Activated naive CD8-positive, alpha-beta T cell treated with anti-CD3 and anti-CD28 coated beads, Interleukin-2, amount 50 U/mL, for 16 hours (primary cell): ENCODE measurements around the gene GRIN2A.

Experiments
- DNase-seq: peaks from one replicate; pipeline ENCODE4 v3.0.0-alpha.2; 2020; ENCODE audit warnings: low read depth, low spot score

The GRIN2A gene

DNA sequence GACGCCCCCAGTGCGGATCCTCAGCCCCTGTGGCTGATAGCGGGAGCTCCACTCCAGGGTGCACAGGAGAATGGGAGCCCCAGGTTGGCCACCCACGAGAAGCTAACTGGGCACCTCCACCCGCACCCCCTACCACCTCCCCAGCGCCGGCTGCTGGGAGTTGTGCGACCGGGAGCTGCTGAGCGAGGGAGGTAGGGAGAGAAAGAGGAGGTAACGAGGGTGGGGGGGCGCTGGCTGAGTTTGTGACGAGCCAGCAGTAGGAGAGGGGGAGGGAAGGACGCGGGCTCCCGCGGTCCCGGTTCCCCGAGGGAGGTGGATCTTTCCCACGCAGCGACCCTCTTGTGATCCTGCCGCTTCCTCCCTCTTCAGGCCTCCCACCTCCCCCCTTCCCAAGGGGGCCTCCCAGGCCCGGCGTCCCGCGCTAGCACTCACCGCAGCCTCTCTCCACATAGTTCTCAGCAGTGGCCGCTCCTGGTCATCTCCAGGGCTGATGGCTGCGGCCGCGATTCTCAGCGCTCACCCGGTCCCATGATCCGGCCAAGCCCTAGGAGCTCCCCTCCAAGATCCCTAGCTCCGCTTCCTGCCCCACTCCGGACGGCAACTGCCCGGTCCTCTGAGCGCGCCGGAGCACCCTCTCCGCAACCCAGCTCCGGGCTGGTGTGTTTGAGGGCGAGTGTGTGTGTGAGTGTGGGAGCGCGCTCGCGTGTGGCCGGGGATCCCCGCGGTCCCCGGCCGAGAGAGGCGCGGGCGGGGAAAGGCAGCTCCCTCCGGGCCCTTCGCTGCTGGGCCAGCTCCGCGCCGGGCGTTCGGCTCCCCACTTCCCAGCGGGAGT lies at the start of gene GRIN2A:
Gene GRIN2A (minus strand): TSS at position 207 of the 832 bp plus-strand sequence. CDS start 2,017 bp downstream, outside the sequence.
- DNase-seq = no peak

DNA sequence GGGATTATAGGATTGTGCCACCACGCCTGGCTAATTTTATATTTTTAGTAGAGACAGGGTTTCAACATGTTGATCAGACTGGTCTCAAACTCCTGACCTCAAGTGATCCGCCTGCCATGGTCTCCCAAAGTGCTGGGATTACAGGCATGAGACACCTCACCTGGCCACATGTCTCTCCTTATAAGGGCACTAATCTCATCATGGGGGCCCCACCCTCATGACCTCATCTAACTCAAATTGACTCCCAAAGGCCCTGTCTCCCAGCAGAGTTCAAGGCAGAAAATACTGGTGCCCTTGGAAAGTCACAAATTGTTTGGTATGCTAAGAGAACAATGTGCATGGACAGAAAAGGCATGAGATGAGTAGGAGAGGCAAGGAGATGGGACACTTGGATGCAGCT lies 49.3 kb upstream of the GRIN2A start:
- DNase-seq = no peak

DNA sequence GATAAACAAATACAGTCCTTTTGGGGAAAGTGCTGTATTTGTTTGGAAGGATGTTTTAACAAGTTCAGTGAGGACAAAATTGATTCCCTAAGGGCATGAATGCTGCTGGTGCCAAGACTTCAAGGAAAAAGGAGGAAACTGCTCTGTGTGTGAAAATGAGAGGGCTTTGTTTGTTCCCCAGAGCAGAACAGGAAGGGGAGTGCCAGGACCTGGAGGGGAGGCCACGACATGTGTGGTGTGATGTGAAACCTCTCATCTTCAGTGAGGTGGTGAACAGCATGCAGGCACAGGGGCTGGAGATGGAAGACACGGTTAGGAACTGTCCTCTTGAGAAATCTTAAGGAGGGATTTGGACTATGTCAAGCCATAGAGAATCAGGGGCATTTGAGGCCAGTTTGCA lies 46.6 kb upstream of the GRIN2A start:
- DNase-seq = no peak

- no peak for DNase-seq
Observed at GRCh38 chr16:10226987-10227306, 44.7 kb upstream of the GRIN2A start.

DNA sequence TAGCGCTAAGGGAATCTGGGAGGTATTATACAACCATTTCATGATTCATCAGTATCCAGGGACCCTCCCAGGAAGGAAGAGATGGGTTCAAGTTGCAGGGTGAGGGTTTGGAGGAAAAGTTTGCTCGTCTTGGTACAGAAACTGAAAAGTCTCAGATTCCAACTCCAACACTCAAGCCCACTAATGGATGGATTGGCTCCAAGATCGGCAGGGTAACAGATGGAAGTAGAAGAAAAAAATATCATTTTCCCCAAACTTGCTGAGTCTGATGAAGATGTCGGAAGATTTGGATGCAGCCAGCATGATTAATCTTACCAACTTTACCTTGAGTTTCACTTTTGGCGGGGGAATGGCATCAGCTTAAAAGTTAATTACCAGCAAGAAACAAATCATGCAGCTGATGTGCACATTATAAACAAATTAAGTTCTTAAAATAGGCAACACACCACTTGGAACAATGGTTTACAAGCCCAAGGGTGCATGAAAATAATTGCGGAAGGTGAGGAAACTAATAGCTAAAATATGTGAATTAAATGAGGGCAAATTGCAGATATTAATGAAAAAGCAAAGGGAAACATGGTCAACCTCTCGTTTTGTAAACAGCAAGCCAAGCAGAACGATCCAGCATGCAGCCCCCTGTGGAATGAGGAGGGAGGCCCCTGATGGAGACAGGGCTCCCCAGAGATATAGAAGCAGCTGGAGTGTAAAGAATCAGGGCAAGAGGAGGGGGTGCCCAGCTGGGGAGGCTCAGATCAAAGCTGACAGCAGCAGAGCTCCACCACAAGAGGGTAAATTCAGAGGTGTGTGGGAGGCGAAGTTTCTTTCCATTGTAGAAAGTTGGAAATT lies 44.1 kb upstream of the GRIN2A start:
- no peak for DNase-seq

DNA sequence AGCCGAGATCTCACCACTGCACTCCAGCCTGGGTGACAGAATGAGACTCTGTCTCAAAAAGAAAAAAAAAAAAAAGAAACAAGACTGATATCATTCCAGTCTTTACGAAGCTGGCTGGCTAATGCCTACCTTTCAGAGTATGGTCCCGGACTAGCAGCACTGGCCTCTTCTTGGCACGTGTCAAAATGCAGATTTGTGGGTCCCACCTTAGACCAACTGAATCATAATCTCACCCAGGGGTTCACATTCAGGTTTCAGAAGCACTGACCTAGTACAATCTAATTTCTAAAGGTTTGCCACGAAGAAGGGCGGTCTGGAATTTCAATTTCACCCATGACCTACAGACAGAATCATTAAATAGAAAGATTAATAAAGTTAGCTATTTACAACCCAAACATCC lies 43.4 kb upstream of the GRIN2A start:
- DNase-seq = no peak

DNA sequence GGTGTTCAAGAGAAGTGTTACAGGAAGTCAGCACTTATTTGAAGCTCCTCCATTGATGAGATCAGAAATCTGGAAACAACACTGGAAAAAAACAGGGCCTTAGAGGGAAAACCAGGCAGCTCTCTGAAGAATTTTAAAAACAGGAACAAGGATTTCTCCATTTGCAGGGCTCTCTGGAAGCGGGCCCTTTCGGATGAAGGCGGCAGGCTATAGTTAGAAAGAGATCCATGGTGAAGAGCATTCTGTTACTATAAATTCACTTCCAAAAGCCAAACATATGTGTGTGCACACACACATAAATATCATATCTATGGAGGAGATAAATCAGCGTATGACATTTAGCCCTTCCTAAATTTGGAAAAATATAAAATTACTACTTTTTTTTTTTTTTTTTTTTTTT lies 42.6 kb upstream of the GRIN2A start:
- DNase-seq = no peak

- DNase-seq = no peak
Observed at GRCh38 chr16:10220942-10221341, 38.7 kb upstream of the GRIN2A start.

DNA sequence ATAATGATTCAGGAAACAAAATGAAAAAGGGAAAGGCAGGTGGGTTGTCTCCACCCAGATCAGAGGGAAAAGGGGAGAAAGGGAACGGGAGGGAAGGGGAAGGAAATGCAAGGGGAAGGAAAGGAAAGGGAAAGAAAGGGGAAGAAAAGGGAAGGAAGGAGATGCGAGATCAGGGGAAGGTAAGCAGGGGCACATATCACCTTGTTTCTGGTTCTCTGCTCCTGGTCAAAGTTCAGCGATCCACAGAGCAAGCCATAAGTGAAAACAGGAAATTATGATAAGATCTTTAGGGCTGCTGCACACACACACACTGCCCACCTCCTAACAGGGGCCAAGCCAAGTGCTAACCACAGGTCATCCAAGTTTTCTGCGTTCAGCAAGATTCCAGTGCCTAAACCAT lies 37.5 kb upstream of the GRIN2A start:
- no peak for DNase-seq

DNA sequence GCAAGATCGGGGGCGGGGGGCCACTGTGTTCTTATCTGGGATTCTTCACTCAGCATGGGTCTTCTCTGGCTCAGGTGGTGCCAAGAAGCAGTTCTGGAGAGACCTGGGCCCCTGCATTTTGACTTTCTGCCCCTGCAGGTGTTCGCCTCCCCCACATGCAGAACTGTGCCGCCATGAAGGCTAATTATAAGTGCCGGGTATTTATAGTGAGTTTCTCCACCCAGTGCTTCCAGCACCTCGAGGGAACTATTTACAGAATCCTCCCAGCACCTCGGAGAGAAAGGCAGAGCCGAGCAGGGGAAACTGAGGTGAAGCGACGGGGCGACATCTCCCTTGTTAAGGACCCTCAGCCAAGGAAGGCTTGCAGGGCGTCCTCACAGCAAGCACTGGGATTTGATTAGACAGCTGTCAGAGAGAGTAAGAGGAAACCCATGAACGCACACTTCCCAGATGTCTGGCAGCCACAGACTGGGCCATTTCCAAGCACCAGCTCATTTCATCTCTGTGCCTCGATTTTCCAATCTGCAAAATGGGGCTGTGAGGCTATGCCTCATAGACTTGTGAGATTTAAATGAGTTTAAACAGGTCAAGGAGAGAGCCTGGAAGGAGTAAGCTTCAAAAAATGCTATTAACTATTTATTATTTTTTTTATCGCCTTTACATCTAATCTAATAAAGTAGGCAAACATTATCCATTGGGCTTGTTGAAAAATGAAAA lies 36.4 kb upstream of the GRIN2A start:
- no peak for DNase-seq

- no peak for DNase-seq
Observed at GRCh38 chr16:10213748-10214147, 31.5 kb upstream of the GRIN2A start.

- no peak for DNase-seq
Observed at GRCh38 chr16:10210944-10211343, 28.7 kb upstream of the GRIN2A start.

DNA sequence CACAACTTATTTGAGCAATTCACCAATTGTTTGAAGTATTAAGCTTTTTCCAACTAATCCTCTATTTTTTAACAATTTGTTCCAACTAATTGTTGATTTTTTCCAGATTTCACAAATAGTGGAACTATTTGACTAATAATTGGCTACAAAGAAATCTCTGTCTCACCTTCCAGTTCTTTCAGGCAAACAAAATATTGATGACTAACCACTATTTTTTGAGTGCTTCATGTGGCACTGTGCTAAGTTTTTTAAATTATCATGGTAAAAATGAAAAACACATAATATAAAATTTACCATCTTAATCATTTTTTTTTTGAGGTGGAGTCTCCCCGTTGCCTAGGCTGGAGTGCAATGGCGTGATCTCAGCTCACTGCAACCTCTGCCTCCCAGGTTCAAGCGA lies 24.6 kb upstream of the GRIN2A start:
- no peak for DNase-seq

- DNase-seq = no peak
Observed at GRCh38 chr16:10206215-10206614, 24.0 kb upstream of the GRIN2A start.

GRCh38 chr16:10205688-10206087 lies 23.5 kb upstream of the GRIN2A start:
- no peak for DNase-seq

DNA sequence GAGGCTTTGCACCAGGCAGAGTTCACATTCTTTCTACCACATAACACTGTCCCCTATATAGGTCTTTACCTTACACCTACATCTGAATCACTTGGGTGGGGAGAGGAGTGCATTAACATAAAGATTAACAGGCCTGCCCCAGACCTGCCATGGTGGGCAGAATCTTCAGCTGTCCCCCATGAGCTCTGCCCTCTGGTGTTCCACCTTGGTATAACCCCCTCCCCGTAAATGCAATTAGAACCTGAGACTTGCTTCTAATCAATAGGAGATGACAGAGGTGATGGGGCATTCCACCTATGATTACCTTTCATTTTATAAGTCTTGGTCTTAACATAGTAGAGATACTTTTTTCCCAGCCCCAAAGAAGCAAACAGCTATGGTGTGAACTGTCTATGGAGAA lies 20.4 kb upstream of the GRIN2A start:
- DNase-seq = no peak

DNA sequence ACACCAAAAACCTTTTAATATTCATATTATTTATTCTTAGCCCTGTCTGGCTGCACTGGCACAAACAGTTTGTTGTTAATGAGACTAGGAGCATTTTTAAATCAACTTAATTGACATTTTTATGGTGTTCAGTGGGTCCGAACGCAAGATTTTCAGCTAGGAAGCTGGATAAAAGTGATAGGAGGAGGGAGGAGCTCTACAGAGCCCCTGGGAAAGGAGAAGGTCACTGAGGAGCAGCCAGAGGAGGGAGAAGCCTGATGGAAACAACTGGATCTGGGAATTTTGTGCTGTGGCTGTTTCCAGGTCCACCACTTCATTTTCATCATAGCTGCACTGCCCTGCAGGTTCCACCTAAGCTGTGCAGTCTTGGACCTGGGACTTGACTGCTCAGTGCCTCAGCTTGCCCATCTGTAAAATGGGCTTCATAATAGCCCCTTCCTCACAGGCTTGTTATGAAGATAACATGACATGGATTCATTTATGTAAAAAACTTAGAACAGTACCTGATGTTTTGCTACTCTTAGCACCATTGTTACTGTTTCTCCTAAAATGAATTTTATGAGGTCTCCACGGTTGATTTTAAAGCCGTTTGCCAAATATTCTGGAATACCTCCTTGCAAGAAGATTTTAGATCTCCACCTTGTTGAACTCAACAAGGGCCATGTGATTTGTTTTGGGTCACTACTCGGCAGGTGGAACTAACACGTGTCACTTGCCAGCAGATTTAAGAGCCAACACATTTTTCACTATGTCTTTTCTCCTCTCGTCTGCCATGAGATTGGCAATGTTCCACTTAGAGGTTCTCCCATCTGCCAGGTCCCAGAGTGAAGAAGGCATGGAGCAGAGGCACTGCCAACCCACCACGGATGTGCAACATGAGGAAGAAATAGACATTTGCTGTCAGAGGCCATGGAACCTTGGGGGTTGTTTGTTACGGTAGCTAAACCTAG lies 18.7 kb upstream of the GRIN2A start:
- DNase-seq = no peak

DNA sequence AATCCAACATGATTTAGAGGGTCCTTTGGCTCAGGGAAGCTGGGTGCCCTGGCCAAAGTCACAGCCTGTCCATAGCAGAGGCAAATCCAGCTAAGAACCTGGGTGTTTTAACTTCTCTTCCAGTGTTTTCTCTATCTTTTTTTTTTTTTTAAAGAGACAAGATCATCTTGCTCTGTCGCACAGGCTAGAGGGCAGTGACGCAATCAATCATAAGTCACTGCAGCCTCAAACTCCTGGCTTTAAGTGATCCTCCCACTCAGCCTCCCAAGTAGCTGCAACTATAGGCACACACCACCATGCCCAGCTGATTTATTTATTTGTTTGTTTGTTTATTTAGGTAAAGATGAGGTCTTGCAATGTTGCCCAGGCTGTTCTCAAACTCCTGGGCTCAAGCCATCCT lies 14.8 kb upstream of the GRIN2A start:
- no peak for DNase-seq

- no peak for DNase-seq
Observed at GRCh38 chr16:10191096-10191495, 8.9 kb upstream of the GRIN2A start.

DNA sequence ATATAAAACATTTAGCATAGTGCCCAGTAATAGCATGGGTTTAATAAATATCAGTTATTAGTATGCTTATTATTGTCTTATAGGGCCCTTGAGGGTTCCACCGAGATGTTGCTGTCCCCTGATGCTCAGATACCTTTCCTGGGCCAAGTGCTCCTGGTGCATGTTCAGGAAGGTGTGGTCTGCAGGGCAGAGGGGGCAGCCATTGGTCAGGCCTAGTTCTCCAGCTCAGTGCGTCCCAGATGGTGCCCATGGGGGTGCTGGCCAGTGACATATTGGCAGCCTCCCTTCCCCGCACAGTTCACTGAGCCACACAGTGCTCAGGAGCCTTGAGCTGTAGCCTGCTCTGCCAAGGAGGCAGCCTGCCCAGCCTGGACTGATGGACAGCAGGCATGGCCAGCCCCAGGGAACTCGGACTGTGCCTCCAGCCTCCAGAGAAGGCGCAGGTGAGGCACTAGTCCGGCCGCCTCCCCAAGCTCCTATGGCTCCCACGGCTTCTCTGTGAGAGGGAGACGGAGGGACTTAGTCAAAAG lies 7.7 kb upstream of the GRIN2A start:
- no peak for DNase-seq

DNA sequence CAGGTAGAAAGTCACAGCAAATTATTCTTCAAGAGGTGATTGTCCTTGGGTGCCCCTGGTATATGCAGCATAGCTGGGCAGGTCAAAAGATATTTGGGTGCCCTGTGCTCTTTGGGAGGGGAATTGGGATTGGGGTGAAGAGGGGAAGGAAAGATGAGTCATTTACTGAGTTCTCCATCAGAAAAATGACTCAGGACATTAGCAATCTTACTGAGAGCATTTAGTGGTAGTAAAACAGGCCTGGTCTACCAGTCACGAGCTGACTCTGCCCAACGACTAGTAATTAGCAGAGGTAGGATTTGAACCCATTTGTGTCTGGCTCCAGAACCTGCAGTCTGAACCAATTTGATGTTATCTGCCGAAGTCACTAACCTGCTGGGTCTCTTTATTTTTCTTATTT lies 6.0 kb upstream of the GRIN2A start:
- DNase-seq = no peak
